Effector memory CD8-positive, alpha-beta T cell (primary cell): ENCODE data around the gene N4BP2.
"Not testable (repeated sequence)": the region's sequence is repeated elsewhere in the genome, so short reads cannot be mapped to it uniquely, and the experiment has no call there.

ENCODE experiments used
- ATAC-seq: fragments of 150-1000 bp; cut with Tn5 transposase; replicated peaks from 2 replicates; pipeline ENCODE4 v1.10.0; 2021; ENCODE audit warnings: mild to moderate bottlenecking, moderate library complexity
- DNase-seq, 3 experiments: peaks; one replicate each; pipeline ENCODE4 v3.0.0; 2021
- H3K27ac Mint-ChIP-seq, 2 donors: one replicate each; pipeline ENCODE4 v1.8.0; 2022; ENCODE audit warnings: mild to moderate bottlenecking in 2 of 2, mixed read lengths in 2 of 2, moderate library complexity in 2 of 2
- H3K27me3 Mint-ChIP-seq, 2 donors: one replicate each; pipeline ENCODE4 v1.8.0; 2022; ENCODE audit warnings: mixed read lengths in 2 of 2
- H3K36me3 Mint-ChIP-seq: one replicate; pipeline ENCODE4 v1.8.0; 2022; ENCODE audit warnings: mild to moderate bottlenecking, moderate library complexity, mixed read lengths; ENCODE audit not compliant: insufficient read depth
- H3K4me1 Mint-ChIP-seq, 2 donors: one replicate each; pipeline ENCODE4 v1.8.0; 2022; ENCODE audit warnings: low read depth in 2 of 2, mixed read lengths in 2 of 2
- H3K4me3 Mint-ChIP-seq, 2 donors: one replicate each; pipeline ENCODE4 v1.8.0; 2022; ENCODE audit warnings: mild to moderate bottlenecking in 2 of 2, mixed read lengths in 2 of 2, moderate library complexity in 2 of 2
- H3K9me3 Mint-ChIP-seq, 2 donors: one replicate each; pipeline ENCODE4 v1.8.0; 2022; ENCODE audit warnings: mixed read lengths in 2 of 2

N4BP2 gene

DNA sequence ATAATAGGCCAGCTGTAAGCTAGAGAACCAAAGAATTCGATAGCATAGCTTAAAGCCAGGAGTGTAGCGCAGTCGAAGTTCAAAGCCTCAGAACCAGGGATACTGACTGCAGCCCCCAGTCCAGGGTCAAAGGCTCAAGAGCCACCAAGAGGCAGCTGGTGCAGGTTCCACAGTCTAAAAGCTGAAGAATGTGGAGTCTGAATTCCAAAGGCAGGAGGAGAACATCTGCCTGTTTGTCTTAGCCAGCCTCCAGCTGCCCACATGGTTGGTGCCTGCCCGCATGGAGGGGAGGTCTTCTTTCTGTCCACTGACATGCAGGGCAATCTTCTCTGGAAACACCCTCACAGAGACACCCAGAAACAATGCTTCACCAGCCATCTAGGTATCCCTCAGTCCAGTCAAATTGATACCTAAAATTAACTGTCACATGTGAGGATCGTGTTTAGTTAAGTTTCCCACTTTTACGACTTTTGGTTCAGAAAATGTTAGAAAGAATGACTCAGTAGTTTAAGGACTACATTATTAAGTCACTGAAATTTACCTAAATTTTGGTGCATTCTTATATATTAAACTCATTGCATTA, 87.4 kb downstream of the N4BP2 start:
- H3K27ac Mint-ChIP-seq: peak overlapping the region in 1 of 2 donors; percentile 25
- H3K4me3 Mint-ChIP-seq: no peak overlapping the region
- ATAC-seq: no peak
- H3K9me3 Mint-ChIP-seq: no peaks in the 10 kb centered on the region
- H3K36me3 Mint-ChIP-seq: peaks cover 8% of the 10 kb centered on the region
- no peak for DNase-seq
- H3K4me1 Mint-ChIP-seq: no peaks in the 10 kb centered on the region
- no peaks in the 10 kb centered on the region for H3K27me3 Mint-ChIP-seq

DNA sequence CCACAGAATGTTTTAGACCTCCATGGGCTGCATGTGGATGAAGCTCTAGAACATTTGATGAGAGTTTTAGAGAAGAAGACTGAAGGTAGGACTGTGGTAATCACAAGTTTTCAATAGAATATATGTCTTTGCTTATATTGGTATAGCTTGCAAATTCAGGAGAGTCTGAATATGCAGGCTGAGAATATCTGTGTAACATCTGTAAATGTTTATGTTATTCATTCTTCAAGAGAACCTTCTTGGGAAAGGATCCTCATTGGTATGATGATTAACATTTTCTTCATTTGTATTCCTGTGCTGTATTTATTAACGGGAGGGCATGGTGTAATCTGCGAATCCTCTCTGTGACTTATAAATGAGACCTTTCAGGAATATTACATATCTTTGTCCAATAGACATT, 88.1 kb downstream of the N4BP2 start:
- Mint-ChIP-seq H3K27ac (no peak overlapping the region), H3K27me3 (no peaks in the 10 kb centered on the region), H3K36me3 (peaks cover 11% of the 10 kb centered on the region), H3K4me3 (no peak overlapping the region), H3K4me1 (no peaks in the 10 kb centered on the region), H3K9me3 (no peaks in the 10 kb centered on the region)
- DNase-seq (no peak), ATAC-seq (no peak)

DNA sequence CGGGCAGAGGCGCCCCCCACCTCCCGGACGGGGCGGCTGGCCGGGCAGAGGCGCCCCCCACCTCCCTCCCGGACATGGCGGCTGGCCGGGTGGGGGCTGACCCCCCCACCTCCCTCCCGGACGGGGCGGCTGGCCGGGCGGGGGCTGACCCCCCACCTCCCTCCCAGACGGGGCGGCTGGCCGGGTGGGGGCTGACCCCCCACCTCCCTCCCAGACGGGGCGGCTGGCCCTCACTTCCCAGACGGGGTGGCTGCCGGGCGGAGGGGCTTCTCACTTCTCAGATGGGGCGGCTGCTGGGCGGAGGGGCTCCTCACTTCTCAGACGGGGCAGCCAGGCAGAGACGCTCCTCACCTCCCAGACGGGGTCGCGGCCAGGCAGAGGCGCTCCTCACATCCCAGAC, 90.8 kb downstream of the N4BP2 start:
- not testable (repeated sequence) for H3K4me3 Mint-ChIP-seq, H3K27me3 Mint-ChIP-seq, H3K9me3 Mint-ChIP-seq, H3K27ac Mint-ChIP-seq, ATAC-seq, DNase-seq
- Mint-ChIP-seq H3K36me3 (peaks cover 13% of the 10 kb centered on the region), H3K4me1 (peaks cover 0 to 10% of the 10 kb centered on the region in 2 donors)

DNA sequence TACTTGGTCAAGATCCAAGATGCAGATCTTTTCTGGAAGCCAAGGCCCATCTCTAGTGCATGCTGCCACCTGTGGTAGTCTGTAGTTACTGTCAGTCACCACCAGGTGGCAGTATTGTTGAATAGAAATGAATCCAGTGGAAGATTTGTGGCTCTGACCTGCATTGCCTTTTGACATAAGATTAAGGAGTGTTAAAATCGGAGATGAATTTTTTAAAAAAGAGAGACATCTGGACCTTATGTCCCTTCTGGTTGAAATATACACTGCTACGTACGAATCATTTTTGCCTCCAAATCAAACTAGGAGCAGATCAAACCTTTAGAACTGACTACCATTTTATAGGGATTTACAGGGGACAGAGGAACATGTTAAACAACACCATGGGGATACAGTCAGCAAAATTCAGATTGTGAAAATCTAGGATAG, 93.3 kb downstream of the N4BP2 start:
- H3K27me3 Mint-ChIP-seq: no peaks in the 10 kb centered on the region
- H3K9me3 Mint-ChIP-seq: peaks cover 0 to 3% of the 10 kb centered on the region in 2 donors
- peak; percentile 71 to 77 (median 72) for DNase-seq
- peak overlapping the region in 1 of 2 donors; percentile 72 for H3K27ac Mint-ChIP-seq
- peaks cover 11% of the 10 kb centered on the region for H3K36me3 Mint-ChIP-seq
- H3K4me3 Mint-ChIP-seq: no peak overlapping the region
- peak; percentile 91 for ATAC-seq
- peaks cover 0 to 18% of the 10 kb centered on the region in 2 donors for H3K4me1 Mint-ChIP-seq

DNA sequence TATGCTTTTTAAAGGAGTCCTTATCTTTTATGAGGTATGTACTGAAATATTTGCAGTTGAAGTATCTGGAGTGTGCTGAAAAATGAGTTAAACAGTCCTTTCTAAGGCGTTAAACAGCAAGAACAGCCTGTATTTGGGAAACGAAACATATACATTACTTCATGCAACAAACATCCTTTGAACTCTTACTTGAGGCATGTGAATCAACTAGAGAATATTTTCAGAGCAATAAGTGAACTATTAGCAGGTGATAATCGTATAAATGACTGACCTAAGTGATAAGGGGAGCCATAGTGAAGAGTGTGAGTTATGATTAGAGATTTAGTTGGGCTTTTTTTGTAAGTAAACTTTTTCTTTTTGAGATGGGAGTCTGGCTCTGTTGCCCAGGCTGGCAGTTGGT, 94.3 kb downstream of the N4BP2 start:
- ATAC-seq (no peak), DNase-seq (no peak)
- Mint-ChIP-seq H3K4me3 (no peak overlapping the region), H3K27me3 (no peaks in the 10 kb centered on the region), H3K27ac (peak overlapping the region in 1 of 2 donors; percentile 5), H3K4me1 (peaks cover 0 to 18% of the 10 kb centered on the region in 2 donors), H3K36me3 (peaks cover 6% of the 10 kb centered on the region), H3K9me3 (peaks cover 0 to 3% of the 10 kb centered on the region in 2 donors)

DNA sequence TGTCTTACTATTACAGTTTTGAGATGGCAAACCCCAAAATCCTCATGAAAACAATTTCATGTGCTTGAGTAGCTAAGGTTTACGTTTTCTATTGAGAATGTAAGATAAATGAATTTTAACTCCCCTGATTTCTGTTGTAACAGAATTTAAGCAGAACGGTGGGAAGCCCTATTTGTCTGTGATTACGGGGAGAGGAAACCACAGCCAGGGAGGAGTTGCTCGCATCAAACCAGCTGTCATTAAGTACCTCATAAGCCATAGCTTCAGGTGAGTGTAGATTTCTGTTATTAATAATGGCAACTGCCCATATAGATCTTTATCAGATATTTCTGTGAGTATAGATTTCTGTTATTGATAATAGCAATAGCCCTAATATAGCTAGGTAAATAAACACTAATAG, 96.0 kb downstream of the N4BP2 start:
- DNase-seq: no peak
- H3K4me1 Mint-ChIP-seq: peaks cover 0 to 18% of the 10 kb centered on the region in 2 donors
- peak; percentile 74 for ATAC-seq
- H3K27ac Mint-ChIP-seq: peak overlapping the region in 1 of 2 donors; percentile 67
- H3K36me3 Mint-ChIP-seq: peaks cover 6% of the 10 kb centered on the region
- H3K4me3 Mint-ChIP-seq: no peak overlapping the region
- peaks cover 0 to 3% of the 10 kb centered on the region in 2 donors for H3K9me3 Mint-ChIP-seq
- H3K27me3 Mint-ChIP-seq: no peaks in the 10 kb centered on the region

DNA sequence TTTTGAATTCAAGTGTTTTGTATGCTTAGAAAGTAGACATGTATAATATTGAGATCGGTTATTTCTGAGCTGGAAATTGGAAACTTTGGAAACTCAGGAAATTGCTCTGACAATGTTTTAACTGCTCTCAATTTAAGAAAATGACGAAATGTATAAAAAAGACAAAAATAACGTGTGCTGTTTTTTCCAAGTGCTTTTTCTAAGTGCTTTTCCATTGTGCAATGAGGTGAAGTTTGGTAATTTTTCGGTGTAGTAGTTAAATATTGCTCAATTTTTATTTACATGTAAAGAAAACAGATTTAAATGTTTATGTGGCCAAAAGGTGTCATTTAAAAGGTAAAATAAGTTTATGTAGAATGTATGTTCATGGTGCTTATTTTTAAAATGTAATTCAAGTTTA, 100.8 kb downstream of the N4BP2 start:
- Mint-ChIP-seq H3K27ac (no peak overlapping the region), H3K9me3 (no peaks in the 10 kb centered on the region), H3K4me1 (peaks cover 0 to 9% of the 10 kb centered on the region in 2 donors), H3K36me3 (no peaks in the 10 kb centered on the region), H3K4me3 (no peak overlapping the region), H3K27me3 (no peaks in the 10 kb centered on the region)
- DNase-seq: no peak
- no peak for ATAC-seq

DNA sequence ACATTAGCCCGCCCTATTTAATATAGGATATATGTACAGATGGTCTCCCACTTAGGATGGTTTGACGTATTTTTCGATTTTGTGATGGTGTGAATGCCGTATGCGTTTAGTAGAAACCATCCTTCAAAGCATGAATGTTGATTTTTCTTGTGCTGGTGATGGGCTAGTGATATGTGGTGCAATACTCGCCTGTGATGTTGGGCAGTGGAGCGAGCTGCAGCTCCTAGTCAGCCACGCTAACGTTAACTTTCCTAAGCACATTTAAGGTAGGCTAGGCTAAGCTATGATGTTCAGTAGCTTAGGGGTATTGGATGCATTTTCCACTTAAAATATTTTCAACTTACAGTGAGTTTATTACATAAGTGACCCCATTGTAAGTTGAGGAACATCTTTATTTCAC, 103.6 kb downstream of the N4BP2 start:
- Mint-ChIP-seq H3K4me3 (no peak overlapping the region), H3K27me3 (no peaks in the 10 kb centered on the region), H3K27ac (no peak overlapping the region), H3K36me3 (no peaks in the 10 kb centered on the region), H3K4me1 (no peaks in the 10 kb centered on the region), H3K9me3 (no peaks in the 10 kb centered on the region)
- ATAC-seq (no peak), DNase-seq (no peak)

DNA sequence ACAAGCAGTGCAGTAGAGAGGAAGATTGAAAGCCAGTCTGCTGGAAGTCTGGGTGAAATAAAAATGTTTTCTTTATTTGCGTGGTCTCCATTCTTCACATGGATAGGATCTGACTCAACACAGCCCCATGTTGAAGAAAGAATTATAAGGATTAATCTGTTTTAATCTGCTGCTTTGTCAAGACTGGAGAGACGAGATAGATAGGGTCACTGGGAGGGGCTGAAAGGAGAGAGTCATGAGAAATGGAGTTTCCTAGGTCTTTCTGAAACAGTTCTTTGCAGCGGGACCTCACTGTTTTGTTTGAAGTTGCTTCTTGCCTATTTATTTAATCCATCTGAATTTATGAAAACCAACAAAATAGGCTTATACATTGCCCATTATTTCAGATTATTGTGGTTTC, 107.8 kb downstream of the N4BP2 start:
- ATAC-seq (no peak), DNase-seq (no peak)
- no peak overlapping the region for H3K27ac Mint-ChIP-seq
- H3K4me1 Mint-ChIP-seq: peaks cover 0 to 3% of the 10 kb centered on the region in 2 donors
- no peaks in the 10 kb centered on the region for H3K9me3 Mint-ChIP-seq
- no peaks in the 10 kb centered on the region for H3K27me3 Mint-ChIP-seq
- no peak overlapping the region for H3K4me3 Mint-ChIP-seq
- H3K36me3 Mint-ChIP-seq: no peaks in the 10 kb centered on the region

DNA sequence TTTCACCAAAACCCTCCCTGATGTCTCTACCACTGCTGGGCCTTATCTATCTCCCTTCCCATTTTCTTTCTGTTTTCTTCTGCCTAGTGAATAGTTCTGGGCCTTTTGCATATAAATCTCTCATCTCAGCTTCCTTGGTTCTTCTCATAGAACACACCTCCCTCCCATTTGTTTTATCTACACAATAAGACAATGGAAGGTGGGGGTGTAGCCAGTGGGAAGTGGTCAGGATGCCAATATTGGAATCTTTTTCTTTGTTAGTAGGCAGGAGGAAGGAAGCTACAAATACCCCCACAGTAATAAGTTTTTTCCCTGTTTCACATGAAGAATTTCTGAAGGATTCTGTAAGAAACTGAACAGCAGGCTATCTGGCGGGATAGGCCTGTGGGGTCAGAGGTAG, 109.3 kb downstream of the N4BP2 start:
- H3K9me3 Mint-ChIP-seq: no peaks in the 10 kb centered on the region
- DNase-seq: no peak
- no peak for ATAC-seq
- H3K4me1 Mint-ChIP-seq: peaks cover 0 to 3% of the 10 kb centered on the region in 2 donors
- no peak overlapping the region for H3K4me3 Mint-ChIP-seq
- H3K27me3 Mint-ChIP-seq: no peaks in the 10 kb centered on the region
- H3K36me3 Mint-ChIP-seq: no peaks in the 10 kb centered on the region
- H3K27ac Mint-ChIP-seq: no peak overlapping the region

DNA sequence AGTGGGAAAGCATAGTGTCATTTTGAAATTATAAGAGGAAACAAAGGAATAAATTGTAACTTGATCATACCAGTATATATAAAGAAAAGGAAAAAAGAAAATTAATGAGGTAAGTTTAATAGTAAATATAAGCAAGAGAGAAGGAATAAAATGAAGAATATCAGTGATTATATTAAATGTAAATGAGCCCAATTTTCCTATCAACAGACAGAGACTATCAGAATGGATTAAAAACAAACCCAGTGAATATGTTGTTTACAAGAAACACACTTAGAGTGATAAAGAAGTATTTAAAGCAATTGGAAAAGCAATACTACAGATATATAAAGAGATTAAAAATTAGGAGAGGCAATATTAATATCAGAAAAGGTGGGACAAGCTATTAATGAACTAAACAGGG, 111.4 kb downstream of the N4BP2 start:
- no peak overlapping the region for H3K27ac Mint-ChIP-seq
- DNase-seq (no peak), ATAC-seq (no peak)
- no peaks in the 10 kb centered on the region for H3K27me3 Mint-ChIP-seq
- no peaks in the 10 kb centered on the region for H3K9me3 Mint-ChIP-seq
- H3K4me1 Mint-ChIP-seq: peaks cover 3 to 6% of the 10 kb centered on the region in 2 donors
- H3K4me3 Mint-ChIP-seq: no peak overlapping the region
- H3K36me3 Mint-ChIP-seq: no peaks in the 10 kb centered on the region

DNA sequence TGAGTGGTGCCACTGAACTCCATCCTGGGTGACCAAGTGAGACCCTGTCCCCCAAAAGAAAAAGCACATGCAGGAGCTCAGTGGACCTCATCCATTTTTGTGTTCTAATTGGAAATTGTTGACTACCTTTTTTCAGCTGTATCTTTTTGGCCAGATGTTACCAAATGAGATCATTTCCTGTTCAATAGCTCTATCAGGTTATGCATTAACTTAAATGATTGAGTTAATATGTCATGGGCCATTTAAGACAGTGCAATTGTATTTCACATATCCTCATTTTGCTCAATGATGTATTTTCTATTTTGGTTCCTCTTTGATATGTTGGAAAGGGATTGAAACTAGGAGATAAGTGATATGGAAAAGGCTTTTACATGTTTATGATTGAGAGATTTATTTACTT, 113.9 kb downstream of the N4BP2 start:
- no peak overlapping the region for H3K27ac Mint-ChIP-seq
- H3K27me3 Mint-ChIP-seq: no peaks in the 10 kb centered on the region

DNA sequence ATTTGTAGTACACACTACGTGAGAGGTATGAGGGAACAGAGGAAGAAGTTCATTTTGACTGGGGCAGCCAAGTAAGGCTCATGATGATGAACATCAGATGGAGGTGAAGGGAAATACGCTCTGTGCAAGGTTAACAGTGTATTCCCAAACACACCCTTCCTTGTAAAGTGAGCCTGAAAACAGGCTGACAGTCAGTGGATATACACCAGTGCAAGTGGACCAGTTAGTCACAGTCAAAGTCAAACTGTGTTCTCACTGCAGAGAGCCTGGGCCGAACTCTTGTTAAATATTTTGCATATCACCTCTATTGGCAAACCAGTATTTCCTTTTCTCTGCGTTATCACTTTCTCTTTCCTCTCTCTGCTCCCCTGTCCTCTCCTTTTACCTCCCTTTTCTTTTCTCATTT, 116.8 kb downstream of the N4BP2 start:
- Mint-ChIP-seq H3K4me1 (peaks cover 6 to 12% of the 10 kb centered on the region in 2 donors), H3K27ac (peak overlapping the region; percentile 21 to 94), H3K9me3 (no peaks in the 10 kb centered on the region), H3K4me3 (peak overlapping the region in 1 of 2 donors; percentile 64), H3K36me3 (no peaks in the 10 kb centered on the region), H3K27me3 (no peaks in the 10 kb centered on the region)
- ATAC-seq (peak; percentile 31), DNase-seq (no peak)

More for the DNA sequence above, 113.9 kb downstream of the N4BP2 start:
- peaks cover 6 to 14% of the 10 kb centered on the region in 2 donors for H3K4me1 Mint-ChIP-seq
- H3K36me3 Mint-ChIP-seq: no peaks in the 10 kb centered on the region
- no peak for ATAC-seq
- DNase-seq: no peak
- H3K9me3 Mint-ChIP-seq: no peaks in the 10 kb centered on the region
- H3K4me3 Mint-ChIP-seq: no peak overlapping the region

DNA sequence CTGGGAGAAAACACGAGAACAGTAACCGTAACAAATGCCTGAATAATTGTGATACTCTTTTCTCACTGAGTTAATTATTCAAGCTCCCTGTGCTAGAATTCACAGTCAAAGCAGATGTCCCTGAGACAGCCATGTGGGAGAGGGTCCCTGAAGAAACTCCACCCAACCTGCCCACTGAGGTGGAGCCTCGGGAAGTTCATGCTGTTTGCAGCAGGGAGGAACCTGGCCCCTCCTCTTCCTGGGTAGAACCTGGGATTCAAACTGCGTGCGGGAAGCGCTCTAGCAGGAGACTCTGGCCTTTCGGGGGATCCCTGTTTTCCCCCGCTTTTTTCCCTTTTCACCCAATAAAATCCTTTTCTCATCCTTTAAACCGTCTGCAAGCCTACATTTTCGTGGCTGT, 120.0 kb downstream of the N4BP2 start:
- DNase-seq (no peak), ATAC-seq (no peak)
- Mint-ChIP-seq H3K36me3 (no peaks in the 10 kb centered on the region), H3K9me3 (no peaks in the 10 kb centered on the region), H3K27me3 (no peaks in the 10 kb centered on the region), H3K4me3 (no peak overlapping the region), H3K4me1 (peaks cover 6 to 12% of the 10 kb centered on the region in 2 donors), H3K27ac (no peak overlapping the region)
